IMR-90 (cell line): ENCODE measurements around the gene RARS1. TPM values are rescaled to one million over a fixed set of nuclear protein-coding genes. Genes with fewer than 3 reads are reported as not detected.

Experiments used
- ATAC-seq: fragments of 200-7000 bp; cut with Tn5 transposase; 2 replicates; pipeline ENCODE4 v1.9.1; 2020; ENCODE audit warnings: low read depth, mild to moderate bottlenecking, moderate library complexity
- BruUV-seq: library from RNA; stranded (reverse); fragments of 400-500 nt; replicated peaks from 2 replicates; lab custom pipeline; 2021; lab: Mats Ljungman, UMichigan
- CTCF ChIA-PET: fragments of 300-600 bp; formaldehyde crosslinking; extraction: SDS; loops from one replicate; lab custom pipeline; 2021; ENCODE audit warnings: antibody characterized with exemption; lab: Yijun Ruan, JAX
- POLR2A ChIA-PET: fragments of 300-600 bp; sonication (Branson Sonifier 250); formaldehyde crosslinking; loops from one replicate; lab custom pipeline; 2022; ENCODE audit warnings: antibody characterized with exemption; ENCODE audit not compliant: unreplicated experiment; lab: Charles Lee
- DNase-seq: peaks from one replicate; pipeline ENCODE4 v3.0.0; 2013
- H2AFZ ChIP-seq: replicated peaks from 2 replicates; pipeline ENCODE3; 2013; ENCODE audit warnings: low read length, mild to moderate bottlenecking; ENCODE audit not compliant: poor library complexity
- H2AK5ac ChIP-seq: 2 replicates; pipeline ENCODE4 v1.6.1; 2013; ENCODE audit warnings: low read depth, low read length, inconsistent platforms
- H2AK9ac ChIP-seq: replicated peaks from 2 replicates; pipeline ENCODE3; 2013; ENCODE audit warnings: mild to moderate bottlenecking, low read depth, low read length, moderate library complexity; ENCODE audit not compliant: poor library complexity
- H2BK120ac ChIP-seq: 2 replicates; pipeline ENCODE4 v1.6.1; 2013; ENCODE audit warnings: low read depth, low read length, inconsistent platforms
- H2BK15ac ChIP-seq: 3 replicates; pipeline ENCODE4 v1.6.1; 2013; ENCODE audit warnings: low read depth, low read length, inconsistent platforms
- H2BK20ac ChIP-seq: 2 replicates; pipeline ENCODE4 v1.6.1; 2013; ENCODE audit warnings: low read depth, mild to moderate bottlenecking, inconsistent platforms, low read length, moderate library complexity
- H2BK5ac ChIP-seq: 2 replicates; pipeline ENCODE4 v1.6.1; 2013; ENCODE audit warnings: mild to moderate bottlenecking, low read depth, low read length, inconsistent platforms; ENCODE audit not compliant: poor library complexity, severe bottlenecking
- H3K14ac ChIP-seq: replicated peaks from 2 replicates; pipeline ENCODE4 v1.6.1; 2013; ENCODE audit warnings: low read depth, low read length, inconsistent platforms
- H3K18ac ChIP-seq: 2 replicates; pipeline ENCODE4 v1.6.1; 2013; ENCODE audit warnings: low read depth, low read length, control low read depth
- H3K23ac ChIP-seq: 2 replicates; pipeline ENCODE4 v1.6.1; 2013; ENCODE audit warnings: low read depth, low read length, inconsistent platforms
- H3K27ac ChIP-seq: 2 replicates; pipeline ENCODE4 v1.5.1; 2013; ENCODE audit warnings: mild to moderate bottlenecking, control low read depth, low read length; ENCODE audit not compliant: insufficient read depth
- H3K27me3 ChIP-seq: 2 replicates; pipeline ENCODE4 v1.6.1; 2013; ENCODE audit warnings: low read length; ENCODE audit not compliant: control insufficient read depth, insufficient read depth
- H3K36me3 ChIP-seq: 2 replicates; pipeline ENCODE4 v1.6.1; 2013; ENCODE audit warnings: low read length, mixed read lengths; ENCODE audit not compliant: control insufficient read depth, insufficient read depth
- H3K4ac ChIP-seq: 2 replicates; pipeline ENCODE4 v1.6.1; 2013; ENCODE audit warnings: low read depth, low read length, inconsistent platforms
- H3K4me1 ChIP-seq: 2 replicates; pipeline ENCODE4 v1.6.1; 2013; ENCODE audit warnings: low read length, mixed read lengths; ENCODE audit not compliant: control insufficient read depth, insufficient read depth
- H3K4me2 ChIP-seq: 2 replicates; pipeline ENCODE4 v1.6.1; 2013; ENCODE audit warnings: low read depth, mild to moderate bottlenecking, control low read depth, low read length, moderate library complexity
- H3K4me3 ChIP-seq: 2 replicates; pipeline ENCODE4 v1.5.1; 2013; ENCODE audit warnings: low read depth, mild to moderate bottlenecking, control low read depth, low read length, moderate library complexity; ENCODE audit not compliant: insufficient read depth
- H3K56ac ChIP-seq: 2 replicates; pipeline ENCODE4 v1.6.1; 2013; ENCODE audit warnings: low read length, inconsistent platforms; ENCODE audit not compliant: insufficient read depth; ENCODE audit errors: extremely low read depth
- H3K79me1 ChIP-seq, 2 experiments: 2 replicates each; pipeline ENCODE4 v1.6.1; 2013; ENCODE audit warnings: low read length in 2 of 2, inconsistent platforms in 1 of 2, low read depth in 1 of 2
- H3K9ac ChIP-seq: 2 replicates; pipeline ENCODE4 v1.6.1; 2013; ENCODE audit warnings: low read depth, low read length, control low read depth
- H3K9me1 ChIP-seq: 2 replicates; pipeline ENCODE4 v1.6.1; 2013; ENCODE audit warnings: low read length, inconsistent platforms; ENCODE audit not compliant: insufficient read depth
- H3K9me3 ChIP-seq: 2 replicates; pipeline ENCODE4 v1.6.1; 2013; ENCODE audit warnings: low read length; ENCODE audit not compliant: control insufficient read depth, insufficient read depth
- H4K20me1 ChIP-seq: 2 replicates; pipeline ENCODE4 v1.6.1; 2013; ENCODE audit warnings: low read length, inconsistent platforms; ENCODE audit not compliant: insufficient read depth
- H4K5ac ChIP-seq: 2 replicates; pipeline ENCODE4 v1.6.1; 2013; ENCODE audit warnings: mild to moderate bottlenecking, low read depth, low read length, control low read depth
- H4K8ac ChIP-seq, 2 experiments: 2 replicates each; pipeline ENCODE4 v1.6.1; 2013; ENCODE audit warnings: low read depth in 2 of 2, low read length in 2 of 2, control low read depth in 1 of 2, inconsistent platforms in 1 of 2
- H4K91ac ChIP-seq: 2 replicates; pipeline ENCODE4 v1.6.1; 2013; ENCODE audit warnings: low read depth, low read length, inconsistent platforms; ENCODE audit not compliant: insufficient read depth
- CEBPB ChIP-seq: IDR thresholded peaks from 2 replicates; pipeline ENCODE4 v1.6.1; 2012; ENCODE audit warnings: low read depth, low read length, improper control_type of control experiment
- CHD1 ChIP-seq: IDR thresholded peaks from 2 replicates; pipeline ENCODE4 v1.6.1; 2012; ENCODE audit warnings: low read depth, low read length, improper control_type of control experiment
- ELK1 ChIP-seq: fragments of 150-350 bp; IDR thresholded peaks from 2 replicates; pipeline ENCODE4 v1.6.1; 2016; ENCODE audit warnings: low read depth, mild to moderate bottlenecking, low read length, moderate library complexity, borderline replicate concordance
- FOS ChIP-seq: fragments of 150-350 bp; IDR thresholded peaks from 2 replicates; pipeline ENCODE4 v1.6.1; 2016; ENCODE audit warnings: low read depth, low read length
- MAFK ChIP-seq: IDR thresholded peaks from 2 replicates; pipeline ENCODE4 v1.6.1; 2012; ENCODE audit warnings: low read depth, low read length, improper control_type of control experiment
- MAZ ChIP-seq: IDR thresholded peaks from 2 replicates; pipeline ENCODE4 v1.6.1; 2012; ENCODE audit warnings: low read depth, mild to moderate bottlenecking, low read length, improper control_type of control experiment, moderate library complexity, borderline replicate concordance
- NFE2L2 ChIP-seq: fragments of 150-350 bp; IDR thresholded peaks from 2 replicates; pipeline ENCODE4 v1.6.1; 2016; ENCODE audit warnings: low read depth, mild to moderate bottlenecking, low read length
- POLR2A ChIP-seq: IDR thresholded peaks from 2 replicates; pipeline ENCODE4 v1.6.1; 2012; ENCODE audit warnings: mild to moderate bottlenecking, low read depth, low read length
- RCOR1 ChIP-seq: IDR thresholded peaks from 2 replicates; pipeline ENCODE4 v1.6.1; 2012; ENCODE audit warnings: mild to moderate bottlenecking, low read length, improper control_type of control experiment; ENCODE audit not compliant: insufficient replicate concordance
- RFX5 ChIP-seq: IDR thresholded peaks from 2 replicates; pipeline ENCODE4 v1.8.0; 2012; ENCODE audit warnings: low read depth, mild to moderate bottlenecking, low read length, moderate library complexity
- SMC3 ChIP-seq: fragments of 150-350 bp; IDR thresholded peaks from 2 replicates; pipeline ENCODE4 v1.6.1; 2016; ENCODE audit warnings: low read depth, mild to moderate bottlenecking, antibody characterized with exemption, low read length, moderate library complexity
- USF2 ChIP-seq: fragments of 150-350 bp; IDR thresholded peaks from 2 replicates; pipeline ENCODE4 v1.6.1; 2017; ENCODE audit warnings: mild to moderate bottlenecking, antibody characterized with exemption, low read length, low read depth
- WGBS, 2 experiments: methylation state at CpG; one replicate each; pipeline versions ENCODE4 v1.1.5 to v1.1.7; 2013; ENCODE audit warnings: missing lambda C conversion rate in 2 of 2; ENCODE audit not compliant: insufficient read length in 1 of 2; ENCODE audit errors: extremely low coverage in 2 of 2; 5-methylcytosine and 5-hydroxymethylcytosine counted together
- dilution Hi-C: fragments of 300-500 bp; cut with HindIII; formaldehyde crosslinking; loops from one replicate; pipeline ENCODE4 v1.14.3; 2018; ENCODE audit warnings: low sequenced_read_pairs; ENCODE audit not compliant: unreplicated experiment
- in situ Hi-C: fragments of 300-500 bp; cut with MboI; formaldehyde crosslinking; loops from 3 replicates; pipeline ENCODE4 v1.14.3; 2019; ENCODE audit warnings: low sequenced_read_pairs, inconsistent platforms, mixed read lengths
- intact Hi-C: fragments of 100-400 bp; cut with micrococcal nuclease; formaldehyde crosslinking; loops from 2 replicates; pipeline ENCODE4 v1.10.0; 2022
- polyA plus RNA-seq, 3 experiments: library from polyadenylated mRNA; depleted of rRNA; stranded (reverse); fragments of >200 nt; gene quantifications; 2 replicates each; pipeline ENCODE4 v1.2.3, GENCODE V29; 2012; ENCODE audit warnings: low replicate concordance in 1 of 3
- total RNA-seq: library from RNA; depleted of rRNA; stranded (reverse); fragments of >200 nt; gene quantifications from 2 replicates; pipeline ENCODE4 v1.2.3, GENCODE V29; 2012

RARS1 gene
- total and polyA plus RNA-seq, 2 of the 4 experiments (the other 2 are of a cell fraction), result 80.4 to 153 TPM

DNA sequence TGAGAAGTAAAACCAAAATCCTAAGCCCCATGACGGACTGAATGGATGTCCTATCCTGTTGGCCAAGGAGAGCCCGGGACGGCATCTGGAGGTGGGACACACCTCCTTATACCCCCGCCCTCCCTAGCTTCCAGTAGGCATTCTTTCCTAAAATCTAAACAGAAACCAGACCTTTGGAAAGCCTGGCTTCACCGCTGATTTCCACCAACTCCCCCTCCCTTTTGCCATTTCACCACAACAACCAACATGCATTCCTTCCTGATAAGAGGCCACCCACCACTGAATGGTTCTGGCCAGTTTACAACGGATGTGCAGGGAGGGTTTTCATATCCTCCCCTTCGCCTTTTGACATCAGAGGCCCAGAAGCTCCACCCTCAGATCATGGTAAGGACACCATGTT is 9.2 kb upstream of the RARS1 start:
- Histone ChIP-seq H3K4me2 (0 out of 2 replicates have a peak overlapping the region, but pooled peaks have one; percentile 3), H3K27ac (no peak overlapping the region), H3K18ac (no peak overlapping the region), H3K79me1 (no peaks in the 10 kb centered on the region), H3K36me3 (no peaks in the 10 kb centered on the region), H4K91ac (no peak overlapping the region), H3K4me3 (no peak overlapping the region), H3K14ac (no peak overlapping the region), H3K4ac (no peak overlapping the region; the same call in 1 of the 2 replicates), H4K8ac (no peak overlapping the region; a peak in 1 of 4 replicates), H2AK5ac (no peak overlapping the region; the same call in 1 of the 2 replicates), H3K9me3 (no peaks in the 10 kb centered on the region), H2AFZ (peak overlapping the region; percentile 67), H2AK9ac (no peak overlapping the region), H2BK5ac (no peak overlapping the region), H3K9ac (no peak overlapping the region), H4K20me1 (no peaks in the 10 kb centered on the region), H3K23ac (no peak overlapping the region), H3K27me3 (no peaks in the 10 kb centered on the region), H3K9me1 (peaks cover 3% of the 10 kb centered on the region; the same call in 1 of the 2 replicates), H2BK120ac (no peak overlapping the region), H3K56ac (no peak overlapping the region), H2BK20ac (no peak overlapping the region), H4K5ac (no peak overlapping the region), H3K4me1 (peaks cover 6% of the 10 kb centered on the region), H2BK15ac (no peak overlapping the region)
- CTCF ChIA-PET, result interaction anchor here (0.6 to 1.3 kb wide), 3 partner anchors 9 to 1469 kb away, joined by 3 to 6 read pairs (median 3); partner anchors contain the start of genes RARS1 and WWC1
- POLR2A ChIA-PET, result no interaction called here
- BruUV-seq, result no TSS peak
- peak; percentile 78 for DNase-seq
- WGBS, 2 experiments, result no CpG with 5 or more reads among the region's 7 CpGs
- dilution Hi-C loops, result no loop called here
- no peak for TF ChIP-seq RFX5
- TF ChIP-seq MAFK, result no peak
- TF ChIP-seq NFE2L2, result no peak
- no peak for TF ChIP-seq FOS
- no peak for TF ChIP-seq CHD1
- TF ChIP-seq CEBPB, result no peak
- no peak for TF ChIP-seq RCOR1
- no peak for TF ChIP-seq POLR2A
- TF ChIP-seq SMC3, result no peak
- no peak for TF ChIP-seq MAZ
- no peak for TF ChIP-seq USF2
- no peak for TF ChIP-seq ELK1
- peak; percentile 17 for ATAC-seq
- intact Hi-C loops, result no loop called here
- in situ Hi-C loops, result no loop called here
